GM23338 (cell line): ENCODE data around the gene NPFF. TPM values are rescaled to one million over a fixed set of nuclear protein-coding genes. Genes with fewer than 3 reads are reported as not detected.

Experiments
- ATAC-seq: fragments of 200-7000 bp; cut with Tn5 transposase; 3 replicates; pipeline ENCODE4 v1.9.1; 2020
- DNase-seq: peaks from one replicate; pipeline ENCODE4 v3.0.0-alpha.2; 2015; ENCODE audit warnings: low spot score
- H2AFZ ChIP-seq: fragments of 200-600 bp; sonication (generic); 2 replicates; pipeline ENCODE4 v1.8.0; 2016; ENCODE audit warnings: antibody characterized with exemption, mild to moderate bottlenecking, moderate library complexity
- H3F3A ChIP-seq: fragments of 200-600 bp; sonication (generic); replicated peaks from 2 replicates; pipeline ENCODE4 v1.8.0; 2017; ENCODE audit warnings: antibody characterized with exemption, mixed run types, low read depth
- H3K27ac ChIP-seq: fragments of 200-600 bp; sonication (generic); 2 replicates; pipeline ENCODE4 v1.6.1; 2016; ENCODE audit warnings: low read depth
- H3K27me3 ChIP-seq: fragments of 200-600 bp; sonication (generic); 2 replicates; pipeline ENCODE4 v1.8.0; 2016; ENCODE audit warnings: mild to moderate bottlenecking, mixed run types, moderate library complexity; ENCODE audit not compliant: insufficient read depth
- H3K36me3 ChIP-seq: fragments of 200-600 bp; sonication (generic); 2 replicates; pipeline ENCODE4 v1.8.0; 2016; ENCODE audit warnings: mild to moderate bottlenecking; ENCODE audit not compliant: insufficient read depth
- H3K4me1 ChIP-seq: fragments of 200-600 bp; sonication (generic); 2 replicates; pipeline ENCODE4 v1.8.0; 2016; ENCODE audit warnings: mild to moderate bottlenecking, moderate library complexity; ENCODE audit not compliant: insufficient read depth
- H3K4me2 ChIP-seq: fragments of 200-600 bp; sonication (generic); 2 replicates; pipeline ENCODE4 v1.7.1; 2017; ENCODE audit warnings: mixed run types
- H3K4me3 ChIP-seq: fragments of 200-600 bp; sonication (generic); 2 replicates; pipeline ENCODE4 v1.6.1; 2016; ENCODE audit warnings: mixed run types
- H3K79me2 ChIP-seq: fragments of 200-600 bp; sonication (generic); replicated peaks from 2 replicates; pipeline ENCODE4 v1.8.0; 2017; ENCODE audit warnings: mild to moderate bottlenecking; ENCODE audit not compliant: insufficient read depth
- H3K9me2 ChIP-seq: fragments of 200-600 bp; sonication (generic); 2 replicates; pipeline ENCODE4 v1.8.0; 2017; ENCODE audit not compliant: insufficient read depth
- H4K20me1 ChIP-seq: fragments of 200-600 bp; sonication (generic); replicated peaks from 2 replicates; pipeline ENCODE4 v1.8.0; 2017; ENCODE audit warnings: mild to moderate bottlenecking; ENCODE audit not compliant: insufficient read depth
- H3K27ac Mint-ChIP-seq: 2 replicates; pipeline ENCODE4 v1.8.0; 2020; ENCODE audit warnings: inconsistent platforms, mild to moderate bottlenecking, moderate library complexity, mixed read lengths
- H3K27me3 Mint-ChIP-seq: 3 replicates; pipeline ENCODE4 v1.8.0; 2022; ENCODE audit warnings: low read depth, mild to moderate bottlenecking, moderate library complexity, mixed read lengths, inconsistent platforms; ENCODE audit not compliant: insufficient read depth, poor library complexity
- H3K36me3 Mint-ChIP-seq: 3 replicates; pipeline ENCODE4 v1.8.0; 2021; ENCODE audit warnings: low read depth, mild to moderate bottlenecking, inconsistent platforms, moderate library complexity, mixed read lengths
- H3K4me1 Mint-ChIP-seq: 3 replicates; pipeline ENCODE4 v1.8.0; 2020; ENCODE audit warnings: mild to moderate bottlenecking, inconsistent platforms, mixed read lengths
- H3K4me3 Mint-ChIP-seq: 3 replicates; pipeline ENCODE4 v1.8.0; 2021; ENCODE audit warnings: moderate library complexity, mild to moderate bottlenecking, inconsistent platforms, mixed read lengths
- H3K9me3 Mint-ChIP-seq: 3 replicates; pipeline ENCODE4 v1.8.0; 2020; ENCODE audit warnings: moderate library complexity, mild to moderate bottlenecking, inconsistent platforms, mixed read lengths
- EZH2 ChIP-seq: fragments of 200-600 bp; sonication (generic); IDR thresholded peaks from one replicate; pipeline ENCODE4 v1.8.0; 2017; ENCODE audit warnings: antibody characterized with exemption, mild to moderate bottlenecking, low read depth; ENCODE audit not compliant: unreplicated experiment
- JUNB ChIP-seq: IDR thresholded peaks from one replicate; pipeline ENCODE4 v1.6.1; 2016; ENCODE audit warnings: antibody characterized with exemption; ENCODE audit not compliant: unreplicated experiment
- ZNF114 ChIP-seq: fragments of 250-450 bp; sonication (Bioruptor Pico); IDR thresholded peaks from 2 replicates; pipeline ENCODE4 v1.5.0; 2020; ENCODE audit warnings: mild to moderate bottlenecking, moderate library complexity
- ZNF331 ChIP-seq: fragments of 250-450 bp; sonication (Bioruptor Pico); IDR thresholded peaks from 2 replicates; pipeline ENCODE4 v1.5.0; 2020; ENCODE audit warnings: low read depth, mild to moderate bottlenecking, moderate library complexity
- polyA plus RNA-seq: library from polyadenylated mRNA; unstranded; fragments of >200 nt; fragmentation: Nextera tagmentation; extraction: Ambion mirVana; gene quantifications from 2 replicates; pipeline ENCODE4 v1.2.1, GENCODE V29; 2016
- total RNA-seq: library from RNA; depleted of rRNA; stranded (reverse); fragments of >200 nt; shearing (Covaris generic); gene quantifications from 2 replicates; pipeline ENCODE4 v1.2.3, GENCODE V29; 2014
- TF ChIP-seq, protein P1 (sequence below), 2 experiments: fragments of 200-600 bp in 1 of 2; sonication (generic) in 1 of 2; conservative IDR thresholded peaks; 2 replicates each; pipeline versions ENCODE4 v1.5.1 to v1.6.1; 2016 to 2017; ENCODE audit warnings: antibody characterized with exemption in 2 of 2, low read depth in 2 of 2, mild to moderate bottlenecking in 2 of 2, moderate library complexity in 1 of 2
- TF ChIP-seq, protein P2 (sequence below): fragments of 250-450 bp; sonication (Bioruptor Pico); IDR thresholded peaks from 2 replicates; pipeline ENCODE4 v1.5.0; 2020; ENCODE audit warnings: mild to moderate bottlenecking, moderate library complexity

NPFF gene
- total and polyA plus RNA-seq, 2 experiments from 2014 or later = 0.69 to 0.71 TPM

DNA sequence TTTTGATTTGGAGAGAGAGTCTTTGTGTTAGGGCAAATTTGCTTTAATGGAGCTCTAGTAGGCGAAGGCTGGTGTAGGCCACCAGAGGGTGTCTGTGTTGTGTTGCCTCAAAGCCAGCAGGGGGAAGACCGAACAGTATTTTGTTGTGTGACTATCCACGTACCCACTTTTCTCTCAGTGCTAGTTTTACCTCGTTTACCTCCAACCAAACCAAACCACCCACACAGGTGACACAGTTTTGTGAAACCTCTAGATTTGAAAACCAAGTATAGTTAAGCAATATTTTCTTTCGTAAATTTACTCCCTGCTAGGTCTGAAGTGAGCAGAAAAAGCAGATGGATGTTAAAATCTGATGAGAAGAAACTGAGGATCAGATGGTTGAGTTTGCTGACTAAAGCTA is 36.3 kb upstream of the NPFF start:
- Mint-ChIP-seq H3K36me3 (no peaks in the 10 kb centered on the region), H3K27me3 (no peaks in the 10 kb centered on the region), H3K27ac (peak overlapping the region; percentile 72; the same call in 1 of the 2 replicates), H3K4me3 (no peak overlapping the region), H3K9me3 (no peaks in the 10 kb centered on the region), H3K4me1 (peaks cover 9% of the 10 kb centered on the region; the same call in 2 of the 3 replicates)
- no peak for TF ChIP-seq ZNF114 (CRISPR knock-in tag)
- TF ChIP-seq, protein P1, sequence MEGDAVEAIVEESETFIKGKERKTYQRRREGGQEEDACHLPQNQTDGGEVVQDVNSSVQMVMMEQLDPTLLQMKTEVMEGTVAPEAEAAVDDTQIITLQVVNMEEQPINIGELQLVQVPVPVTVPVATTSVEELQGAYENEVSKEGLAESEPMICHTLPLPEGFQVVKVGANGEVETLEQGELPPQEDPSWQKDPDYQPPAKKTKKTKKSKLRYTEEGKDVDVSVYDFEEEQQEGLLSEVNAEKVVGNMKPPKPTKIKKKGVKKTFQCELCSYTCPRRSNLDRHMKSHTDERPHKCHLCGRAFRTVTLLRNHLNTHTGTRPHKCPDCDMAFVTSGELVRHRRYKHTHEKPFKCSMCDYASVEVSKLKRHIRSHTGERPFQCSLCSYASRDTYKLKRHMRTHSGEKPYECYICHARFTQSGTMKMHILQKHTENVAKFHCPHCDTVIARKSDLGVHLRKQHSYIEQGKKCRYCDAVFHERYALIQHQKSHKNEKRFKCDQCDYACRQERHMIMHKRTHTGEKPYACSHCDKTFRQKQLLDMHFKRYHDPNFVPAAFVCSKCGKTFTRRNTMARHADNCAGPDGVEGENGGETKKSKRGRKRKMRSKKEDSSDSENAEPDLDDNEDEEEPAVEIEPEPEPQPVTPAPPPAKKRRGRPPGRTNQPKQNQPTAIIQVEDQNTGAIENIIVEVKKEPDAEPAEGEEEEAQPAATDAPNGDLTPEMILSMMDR (conservative IDR thresholded peaks at IDR 0.05; ENCODE audit: low read depth in 2 of 2) = peak; percentile 77 to 87
- Histone ChIP-seq H3K36me3 (0 out of 2 replicates have a peak, but pooled peaks cover 9% of the 10 kb centered on the region), H3K9me2 (no peaks in the 10 kb centered on the region), H3K4me3 (no peak overlapping the region), H3K27me3 (no peaks in the 10 kb centered on the region), H4K20me1 (no peaks in the 10 kb centered on the region; the same call in 1 of the 2 replicates), H3K4me1 (peaks cover 4% of the 10 kb centered on the region; the same call in 1 of the 2 replicates), H3F3A (0 out of 2 replicates have a peak, but pooled peaks cover 5% of the 10 kb centered on the region), H3K27ac (0 out of 2 replicates have a peak overlapping the region, but pooled peaks have one; percentile 51), H3K79me2 (no peaks in the 10 kb centered on the region), H3K4me2 (no peak overlapping the region), H2AFZ (no peak overlapping the region)
- peak; percentile 99 for ATAC-seq
- DNase-seq = peak; percentile 86

DNA sequence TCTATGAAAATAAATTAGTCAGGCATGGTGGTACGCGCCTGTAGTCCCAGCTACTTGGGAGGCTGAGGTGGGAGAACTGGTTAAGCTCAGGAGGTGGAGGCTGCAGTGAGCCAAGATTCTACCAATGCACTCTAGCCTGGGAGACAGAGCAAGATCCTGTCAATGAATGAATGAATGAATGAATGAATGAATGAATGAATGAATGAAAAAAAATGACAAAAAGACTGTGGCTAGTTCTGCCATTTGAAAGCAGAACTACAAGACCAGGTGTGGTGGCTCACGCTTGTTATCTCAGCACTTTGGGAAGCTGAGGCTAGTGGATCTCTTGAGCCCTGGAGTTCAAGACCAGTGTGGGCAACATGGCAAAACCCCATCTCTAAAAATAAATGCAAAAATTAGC is 32.2 kb upstream of the NPFF start:
- ATAC-seq (no peak), DNase-seq (no peak)
- H2AFZ ChIP-seq = no peak overlapping the region
- no peaks in the 10 kb centered on the region for H3K9me2 ChIP-seq
- H3K4me2 ChIP-seq = no peak overlapping the region
- no peaks in the 10 kb centered on the region for H3K79me2 ChIP-seq
- H3K36me3 Mint-ChIP-seq = peaks cover 4% of the 10 kb centered on the region; the same call in 1 of the 3 replicates
- no peak overlapping the region for H3K27ac Mint-ChIP-seq
- H3F3A ChIP-seq = 0 out of 2 replicates have a peak, but pooled peaks cover 5% of the 10 kb centered on the region
- H3K36me3 ChIP-seq = peaks cover 18% of the 10 kb centered on the region; the same call in 1 of the 2 replicates
- no peak overlapping the region for H3K4me3 ChIP-seq
- peaks cover 9% of the 10 kb centered on the region; the same call in 2 of the 3 replicates for H3K4me1 Mint-ChIP-seq
- no peaks in the 10 kb centered on the region for H3K27me3 ChIP-seq
- no peaks in the 10 kb centered on the region; the same call in 1 of the 2 replicates for H4K20me1 ChIP-seq
- no peak overlapping the region for H3K4me3 Mint-ChIP-seq
- H3K4me1 ChIP-seq = peaks cover 4% of the 10 kb centered on the region; the same call in 1 of the 2 replicates
- H3K27ac ChIP-seq = no peak overlapping the region
- no peaks in the 10 kb centered on the region for H3K27me3 Mint-ChIP-seq
- H3K9me3 Mint-ChIP-seq = no peaks in the 10 kb centered on the region
- TF ChIP-seq EZH2 = no peak
- no peak for TF ChIP-seq JUNB
- no peak for TF ChIP-seq ZNF114 (CRISPR knock-in tag)
- TF ChIP-seq, protein P1 (conservative IDR thresholded peaks at IDR 0.05; ENCODE audit: low read depth in 2 of 2) = no peak
- TF ChIP-seq ZNF331 = no peak
- TF ChIP-seq, protein P2, sequence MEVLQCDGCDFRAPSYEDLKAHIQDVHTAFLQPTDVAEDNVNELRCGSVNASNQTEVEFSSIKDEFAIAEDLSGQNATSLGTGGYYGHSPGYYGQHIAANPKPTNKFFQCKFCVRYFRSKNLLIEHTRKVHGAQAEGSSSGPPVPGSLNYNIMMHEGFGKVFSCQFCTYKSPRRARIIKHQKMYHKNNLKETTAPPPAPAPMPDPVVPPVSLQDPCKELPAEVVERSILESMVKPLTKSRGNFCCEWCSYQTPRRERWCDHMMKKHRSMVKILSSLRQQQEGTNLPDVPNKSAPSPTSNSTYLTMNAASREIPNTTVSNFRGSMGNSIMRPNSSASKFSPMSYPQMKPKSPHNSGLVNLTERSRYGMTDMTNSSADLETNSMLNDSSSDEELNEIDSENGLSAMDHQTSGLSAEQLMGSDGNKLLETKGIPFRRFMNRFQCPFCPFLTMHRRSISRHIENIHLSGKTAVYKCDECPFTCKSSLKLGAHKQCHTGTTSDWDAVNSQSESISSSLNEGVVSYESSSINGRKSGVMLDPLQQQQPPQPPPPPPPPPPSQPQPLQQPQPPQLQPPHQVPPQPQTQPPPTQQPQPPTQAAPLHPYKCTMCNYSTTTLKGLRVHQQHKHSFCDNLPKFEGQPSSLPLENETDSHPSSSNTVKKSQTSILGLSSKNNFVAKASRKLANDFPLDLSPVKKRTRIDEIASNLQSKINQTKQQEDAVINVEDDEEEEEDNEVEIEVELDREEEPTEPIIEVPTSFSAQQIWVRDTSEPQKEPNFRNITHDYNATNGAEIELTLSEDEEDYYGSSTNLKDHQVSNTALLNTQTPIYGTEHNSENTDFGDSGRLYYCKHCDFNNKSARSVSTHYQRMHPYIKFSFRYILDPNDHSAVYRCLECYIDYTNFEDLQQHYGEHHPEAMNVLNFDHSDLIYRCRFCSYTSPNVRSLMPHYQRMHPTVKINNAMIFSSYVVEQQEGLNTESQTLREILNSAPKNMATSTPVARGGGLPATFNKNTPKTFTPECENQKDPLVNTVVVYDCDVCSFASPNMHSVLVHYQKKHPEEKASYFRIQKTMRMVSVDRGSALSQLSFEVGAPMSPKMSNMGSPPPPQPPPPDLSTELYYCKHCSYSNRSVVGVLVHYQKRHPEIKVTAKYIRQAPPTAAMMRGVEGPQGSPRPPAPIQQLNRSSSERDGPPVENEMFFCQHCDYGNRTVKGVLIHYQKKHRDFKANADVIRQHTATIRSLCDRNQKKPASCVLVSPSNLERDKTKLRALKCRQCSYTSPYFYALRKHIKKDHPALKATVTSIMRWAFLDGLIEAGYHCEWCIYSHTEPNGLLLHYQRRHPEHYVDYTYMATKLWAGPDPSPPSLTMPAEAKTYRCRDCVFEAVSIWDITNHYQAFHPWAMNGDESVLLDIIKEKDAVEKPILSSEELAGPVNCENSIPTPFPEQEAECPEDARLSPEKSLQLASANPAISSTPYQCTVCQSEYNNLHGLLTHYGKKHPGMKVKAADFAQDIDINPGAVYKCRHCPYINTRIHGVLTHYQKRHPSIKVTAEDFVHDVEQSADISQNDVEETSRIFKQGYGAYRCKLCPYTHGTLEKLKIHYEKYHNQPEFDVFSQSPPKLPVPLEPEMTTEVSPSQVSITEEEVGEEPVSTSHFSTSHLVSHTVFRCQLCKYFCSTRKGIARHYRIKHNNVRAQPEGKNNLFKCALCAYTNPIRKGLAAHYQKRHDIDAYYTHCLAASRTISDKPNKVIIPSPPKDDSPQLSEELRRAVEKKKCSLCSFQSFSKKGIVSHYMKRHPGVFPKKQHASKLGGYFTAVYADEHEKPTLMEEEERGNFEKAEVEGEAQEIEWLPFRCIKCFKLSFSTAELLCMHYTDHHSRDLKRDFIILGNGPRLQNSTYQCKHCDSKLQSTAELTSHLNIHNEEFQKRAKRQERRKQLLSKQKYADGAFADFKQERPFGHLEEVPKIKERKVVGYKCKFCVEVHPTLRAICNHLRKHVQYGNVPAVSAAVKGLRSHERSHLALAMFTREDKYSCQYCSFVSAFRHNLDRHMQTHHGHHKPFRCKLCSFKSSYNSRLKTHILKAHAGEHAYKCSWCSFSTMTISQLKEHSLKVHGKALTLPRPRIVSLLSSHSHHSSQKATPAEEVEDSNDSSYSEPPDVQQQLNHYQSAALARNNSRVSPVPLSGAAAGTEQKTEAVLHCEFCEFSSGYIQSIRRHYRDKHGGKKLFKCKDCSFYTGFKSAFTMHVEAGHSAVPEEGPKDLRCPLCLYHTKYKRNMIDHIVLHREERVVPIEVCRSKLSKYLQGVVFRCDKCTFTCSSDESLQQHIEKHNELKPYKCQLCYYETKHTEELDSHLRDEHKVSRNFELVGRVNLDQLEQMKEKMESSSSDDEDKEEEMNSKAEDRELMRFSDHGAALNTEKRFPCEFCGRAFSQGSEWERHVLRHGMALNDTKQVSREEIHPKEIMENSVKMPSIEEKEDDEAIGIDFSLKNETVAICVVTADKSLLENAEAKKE (CRISPR knock-in tag) = no peak
